Thyroid gland (tissue), 4 donors: ENCODE measurements around the gene MUC3A.

Experiments
- POLR2A ChIP-seq, 2 donors: fragments of 450-650 bp; IDR thresholded peaks; one replicate each; pipeline ENCODE4 v1.6.1; 2017; ENCODE audit warnings: antibody characterized with exemption in 2 of 2, mild to moderate bottlenecking in 2 of 2, moderate library complexity in 1 of 2
- TF ChIP-seq, protein P1 (sequence below), 6 experiments: fragments of 200-600 bp in 3 of 6; fragments of 450-650 bp in 3 of 6; sonication (generic) in 3 of 6; IDR thresholded peaks; one replicate each; pipeline ENCODE4 v1.5.1; 2016 to 2019; ENCODE audit warnings: antibody characterized with exemption in 6 of 6, mild to moderate bottlenecking in 2 of 6, inconsistent platforms in 1 of 6, moderate library complexity in 1 of 6

DNA sequence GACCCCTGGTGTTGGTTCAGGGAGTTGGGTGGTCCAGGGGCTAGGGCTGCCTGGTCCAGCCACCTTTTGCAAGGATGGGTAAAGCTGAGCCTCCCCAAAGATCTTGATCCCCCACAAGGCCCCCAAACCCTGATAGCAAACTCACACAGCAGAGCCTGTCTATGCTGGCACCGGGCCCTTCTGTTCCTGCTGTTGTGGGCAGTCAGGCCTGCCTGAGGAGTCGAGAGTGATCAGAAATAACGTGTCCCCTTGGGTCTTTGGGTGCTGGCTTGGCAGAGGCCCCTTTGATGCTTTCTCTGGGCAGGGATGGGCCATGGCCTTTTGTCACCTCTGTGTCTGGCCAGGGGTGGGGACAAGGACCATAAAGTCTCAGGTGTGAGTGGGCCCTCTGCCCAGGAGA lies 19.3 kb downstream of the MUC3A start:
- TF ChIP-seq, protein P1, sequence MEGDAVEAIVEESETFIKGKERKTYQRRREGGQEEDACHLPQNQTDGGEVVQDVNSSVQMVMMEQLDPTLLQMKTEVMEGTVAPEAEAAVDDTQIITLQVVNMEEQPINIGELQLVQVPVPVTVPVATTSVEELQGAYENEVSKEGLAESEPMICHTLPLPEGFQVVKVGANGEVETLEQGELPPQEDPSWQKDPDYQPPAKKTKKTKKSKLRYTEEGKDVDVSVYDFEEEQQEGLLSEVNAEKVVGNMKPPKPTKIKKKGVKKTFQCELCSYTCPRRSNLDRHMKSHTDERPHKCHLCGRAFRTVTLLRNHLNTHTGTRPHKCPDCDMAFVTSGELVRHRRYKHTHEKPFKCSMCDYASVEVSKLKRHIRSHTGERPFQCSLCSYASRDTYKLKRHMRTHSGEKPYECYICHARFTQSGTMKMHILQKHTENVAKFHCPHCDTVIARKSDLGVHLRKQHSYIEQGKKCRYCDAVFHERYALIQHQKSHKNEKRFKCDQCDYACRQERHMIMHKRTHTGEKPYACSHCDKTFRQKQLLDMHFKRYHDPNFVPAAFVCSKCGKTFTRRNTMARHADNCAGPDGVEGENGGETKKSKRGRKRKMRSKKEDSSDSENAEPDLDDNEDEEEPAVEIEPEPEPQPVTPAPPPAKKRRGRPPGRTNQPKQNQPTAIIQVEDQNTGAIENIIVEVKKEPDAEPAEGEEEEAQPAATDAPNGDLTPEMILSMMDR (IDR thresholded peaks at IDR 0.05) = no peak
- no peak for TF ChIP-seq POLR2A (IDR thresholded peaks at IDR 0.05)
